HG03342 (cell line): ENCODE measurements around the gene KRTAP10-7.
"Not testable (repeated sequence)": the region's sequence is repeated elsewhere in the genome, so short reads cannot be mapped to it uniquely, and the experiment has no call there.

Experiments
- ATAC-seq: cut with Tn5 transposase; IDR thresholded peaks from one replicate; pipeline ENCODE4 v1.9.1; 2021; ENCODE audit warnings: mild to moderate bottlenecking, moderate library complexity; ENCODE audit not compliant: unreplicated experiment

The KRTAP10-7 gene

GRCh38 chr21:44609193-44609592 is 8.8 kb downstream of the KRTAP10-7 start:
- ATAC-seq: no peak

- not testable (repeated sequence) for ATAC-seq
These were observed 9.9 kb downstream of the KRTAP10-7 start for GRCh38 chr21:44610157-44610843.

- no peak for ATAC-seq
These were observed 11.2 kb downstream of the KRTAP10-7 start for GRCh38 chr21:44611551-44611950.

DNA sequence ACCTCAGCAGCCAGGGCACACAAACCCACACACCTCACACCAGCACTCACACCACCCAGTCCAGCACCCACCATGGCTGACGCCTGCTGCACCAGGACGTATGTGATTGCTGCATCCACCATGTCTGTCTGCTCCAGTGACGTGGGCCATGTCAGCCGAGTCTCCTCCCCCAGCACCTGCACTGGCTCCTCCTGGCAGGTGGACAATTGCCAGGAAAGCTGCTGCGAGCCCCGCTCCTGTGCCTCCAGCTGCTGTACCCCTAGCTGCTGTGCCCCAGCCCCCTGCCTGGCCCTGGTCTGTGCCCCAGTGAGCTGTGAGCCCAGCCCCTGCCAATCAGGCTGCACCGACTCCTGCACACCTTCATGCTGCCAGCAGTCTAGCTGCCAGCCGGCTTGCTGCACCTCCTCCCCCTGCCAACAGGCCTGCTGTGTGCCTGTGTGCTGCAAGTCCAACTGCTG is 11.7 kb downstream of the KRTAP10-7 start, which contains the start of gene KRTAP10-8:
TSS of gene KRTAP10-8 (plus strand) at position 51 of the 458 bp plus-strand sequence. CDS start at position 73, 22 bp downstream.
- no peak for ATAC-seq

DNA sequence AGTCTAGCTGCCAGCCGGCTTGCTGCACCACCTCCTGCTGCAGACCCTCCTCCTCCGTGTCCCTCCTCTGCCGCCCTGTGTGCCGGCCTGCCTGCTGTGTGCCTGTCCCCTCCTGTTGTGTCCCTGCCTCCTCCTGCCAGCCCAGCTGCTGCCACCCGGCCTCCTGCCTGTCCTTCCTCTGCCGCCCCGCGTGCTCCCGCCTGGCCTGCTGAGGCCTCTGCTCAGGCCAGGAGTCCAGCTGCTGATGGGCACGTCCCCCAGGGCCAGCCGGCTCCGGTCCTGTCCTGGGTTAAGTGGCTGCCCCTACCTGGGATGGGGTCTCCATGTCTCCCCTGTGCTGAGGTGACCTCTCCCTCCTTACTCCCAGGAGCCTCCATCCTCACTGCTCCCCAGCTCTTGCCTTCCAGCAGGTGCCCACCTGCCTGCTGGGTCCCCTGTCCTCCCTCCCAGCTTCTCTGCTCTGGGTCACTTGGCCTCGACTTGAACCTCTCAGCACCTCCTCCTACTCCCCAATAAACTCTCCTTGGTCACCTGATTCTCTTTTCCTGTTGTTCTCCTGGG is 12.4 kb downstream of the KRTAP10-7 start:
- ATAC-seq: no peak

DNA sequence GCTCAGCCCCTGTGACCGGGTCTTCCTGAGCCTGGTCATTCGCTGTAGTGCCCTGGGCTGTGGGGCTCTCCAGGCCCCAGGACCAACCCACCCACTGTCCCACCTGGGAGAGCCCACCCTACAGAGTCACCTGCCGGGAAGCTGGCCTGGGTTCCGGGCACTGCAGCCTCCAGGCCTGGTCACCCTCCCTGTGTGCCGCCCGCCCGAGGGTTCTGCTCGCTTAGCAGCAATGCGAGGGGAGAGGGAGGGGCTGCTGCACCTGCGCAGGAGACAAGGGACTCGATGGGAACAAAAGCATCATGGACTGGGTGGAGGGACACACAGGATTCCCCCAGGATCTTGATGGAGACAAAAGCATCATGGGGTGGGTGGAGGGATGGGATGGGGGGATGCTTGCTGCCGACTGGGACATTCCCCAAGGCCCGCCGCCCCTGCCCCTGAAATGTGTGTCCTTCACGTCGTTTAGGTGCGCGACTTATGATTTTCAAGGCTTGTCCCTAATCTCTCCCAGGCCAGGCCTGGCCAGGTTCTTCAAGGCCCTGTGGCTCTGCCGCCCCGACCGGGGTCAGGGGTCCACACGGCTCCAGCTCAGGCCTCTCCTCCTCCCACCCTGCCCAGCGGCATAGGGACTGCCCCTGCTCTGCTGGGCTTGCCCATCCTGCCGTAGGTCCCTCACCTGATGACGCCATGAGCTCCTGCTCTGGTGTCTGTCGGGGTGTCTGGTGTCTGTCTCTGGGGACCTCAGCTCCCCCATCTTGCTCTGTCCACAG is 13.2 kb downstream of the KRTAP10-7 start:
- no peak for ATAC-seq

GRCh38 chr21:44614161-44614631 is 13.8 kb downstream of the KRTAP10-7 start:
- ATAC-seq: no peak

DNA sequence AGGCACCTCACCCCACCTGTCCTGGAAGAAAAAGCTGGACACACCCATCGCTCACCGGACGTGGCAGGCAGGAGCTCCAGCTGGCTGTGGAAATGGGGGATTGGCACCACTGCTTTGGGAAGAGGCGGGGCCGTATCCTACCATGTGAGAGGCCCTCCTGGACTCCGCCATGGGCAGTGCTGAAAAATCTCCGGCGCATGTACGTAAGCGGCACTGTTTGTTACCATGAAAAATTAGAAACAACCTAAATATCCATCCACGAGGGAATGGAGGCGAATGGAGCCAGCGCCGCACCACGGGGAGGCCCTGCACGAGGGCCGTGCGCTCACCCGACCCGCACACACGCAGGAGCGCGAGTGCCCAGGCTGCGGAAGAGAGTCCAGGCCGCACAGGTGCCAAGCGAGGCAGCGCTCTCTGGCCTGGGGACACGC is 14.6 kb downstream of the KRTAP10-7 start:
- ATAC-seq: no peak

- ATAC-seq: no peak
These were observed 15.1 kb downstream of the KRTAP10-7 start for GRCh38 chr21:44615466-44615865.

GRCh38 chr21:44615911-44616590 is 15.7 kb downstream of the KRTAP10-7 start:
- no peak for ATAC-seq

- no peak for ATAC-seq
These were observed 16.2 kb downstream of the KRTAP10-7 start for GRCh38 chr21:44616591-44616926.

DNA sequence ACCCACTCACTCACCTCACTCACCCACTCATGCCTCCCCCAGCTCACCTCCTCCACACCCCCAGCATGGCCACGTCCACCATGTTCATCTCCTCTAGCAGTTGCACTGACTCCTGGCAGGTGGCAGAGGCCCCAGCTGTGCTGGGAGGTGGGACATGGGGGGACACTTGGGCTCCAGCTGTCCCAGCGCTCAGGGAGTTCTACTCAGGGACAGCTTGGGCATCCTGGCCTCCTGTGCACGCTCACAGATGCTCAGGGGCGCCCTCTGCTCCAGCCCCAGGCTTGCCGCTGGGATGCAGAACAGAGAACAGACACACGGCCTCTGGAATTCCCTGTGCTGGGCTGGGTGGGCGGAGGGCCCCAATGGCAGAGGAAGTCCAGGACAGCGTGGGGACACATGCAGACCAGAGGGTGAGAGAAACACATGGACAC is 16.7 kb downstream of the KRTAP10-7 start:
- ATAC-seq: no peak

DNA sequence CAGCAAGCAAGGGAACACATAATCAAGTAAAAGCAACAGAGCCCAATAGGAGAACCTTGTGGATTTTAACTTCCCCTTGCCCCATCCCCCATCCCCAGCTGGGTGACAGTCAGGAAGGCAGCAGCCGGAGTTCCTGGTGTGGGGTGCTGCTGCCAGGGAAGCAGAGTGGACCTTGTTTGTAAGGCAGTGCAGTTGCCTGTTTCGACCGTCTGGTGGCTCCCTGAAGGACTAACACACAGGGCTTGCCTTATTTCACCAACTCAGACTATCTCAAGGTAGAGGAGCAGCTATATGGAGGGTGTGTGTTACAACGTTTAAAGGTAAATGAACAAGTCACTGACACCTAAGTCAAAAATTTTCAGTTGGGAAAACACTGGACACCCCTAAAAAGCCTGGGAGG is 18.1 kb downstream of the KRTAP10-7 start:
- no peak for ATAC-seq

GRCh38 chr21:44618909-44619308 is 18.5 kb downstream of the KRTAP10-7 start:
- no peak for ATAC-seq

DNA sequence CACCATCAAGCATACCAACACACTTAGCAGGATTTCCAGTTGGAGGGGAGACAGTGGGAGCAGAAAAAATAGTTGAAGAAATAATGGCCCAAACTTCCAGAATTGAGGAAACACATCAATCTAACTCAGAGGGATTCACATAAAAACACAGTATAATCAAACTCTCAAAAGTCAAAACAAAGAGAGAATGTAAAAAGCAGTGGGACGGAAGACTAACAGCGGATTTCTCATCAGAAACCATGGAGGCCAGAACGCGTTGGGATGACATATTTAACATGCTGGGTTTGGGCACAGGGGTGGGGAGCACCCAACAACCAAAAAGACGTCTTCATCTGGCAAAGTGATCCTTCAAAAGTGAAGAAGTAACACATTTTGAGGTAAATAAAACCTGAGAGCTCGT is 19.5 kb downstream of the KRTAP10-7 start:
- ATAC-seq: no peak

DNA sequence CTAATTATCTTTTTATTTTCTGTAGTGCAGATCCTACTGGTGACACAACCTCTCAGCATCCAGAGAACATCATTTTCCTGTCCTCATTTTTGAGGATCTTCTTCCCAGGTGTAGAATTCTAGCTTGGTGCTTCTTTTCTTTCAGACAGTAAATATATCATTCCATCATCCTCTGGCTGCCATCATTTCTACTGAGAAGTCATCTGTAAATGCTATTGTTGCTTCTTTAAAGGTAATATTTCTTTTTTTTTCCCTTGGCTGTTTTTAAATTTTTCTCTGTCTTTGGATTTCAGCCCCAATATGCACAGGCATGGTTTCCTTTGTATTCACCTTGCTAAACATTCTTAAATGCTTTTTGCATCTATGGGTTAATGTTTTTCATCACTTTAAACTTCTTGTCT is 23.2 kb downstream of the KRTAP10-7 start:
- ATAC-seq: no peak

- no peak for ATAC-seq
These were observed 25.4 kb downstream of the KRTAP10-7 start for GRCh38 chr21:44625756-44626155.

- no peak for ATAC-seq
These were observed 25.9 kb downstream of the KRTAP10-7 start for GRCh38 chr21:44626262-44626661.

GRCh38 chr21:44626673-44627143 is 26.3 kb downstream of the KRTAP10-7 start, which contains the start of gene KRTAP10-9:
KRTAP10-9 (plus strand) TSS chr21:44627093; CDS start chr21:44627172, 79 bp downstream.
- no peak for ATAC-seq

DNA sequence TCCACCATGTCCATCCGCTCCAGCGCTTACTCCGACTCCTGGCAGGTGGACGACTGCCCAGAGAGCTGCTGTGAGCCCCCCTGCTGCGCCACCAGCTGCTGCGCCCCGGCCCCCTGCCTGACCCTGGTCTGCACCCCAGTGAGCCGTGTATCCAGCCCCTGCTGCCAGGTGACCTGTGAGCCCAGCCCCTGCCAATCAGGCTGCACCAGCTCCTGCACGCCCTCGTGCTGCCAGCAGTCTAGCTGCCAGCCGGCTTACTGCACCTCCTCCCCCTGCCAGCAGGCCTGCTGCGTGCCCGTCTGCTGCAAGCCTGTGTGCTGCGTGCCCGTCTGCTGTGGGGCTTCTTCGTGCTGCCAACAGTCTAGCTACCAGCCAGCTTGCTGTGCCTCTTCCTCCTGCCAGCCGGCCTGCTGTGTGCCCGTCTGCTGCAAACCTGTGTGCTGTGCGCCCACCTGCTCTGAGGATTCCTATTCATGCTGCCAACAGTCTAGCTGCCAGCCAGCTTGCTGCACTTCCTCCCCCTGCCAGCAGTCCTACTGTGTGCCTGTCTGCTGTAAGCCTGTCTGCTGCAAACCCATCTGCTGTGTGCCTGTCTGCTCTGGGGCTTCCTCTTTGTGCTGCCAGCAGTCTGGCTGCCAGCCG is 26.9 kb downstream of the KRTAP10-7 start:
- ATAC-seq: not testable (repeated sequence)
